HG03045 (cell line): ENCODE measurements around the gene GLYAT.
"Not testable (repeated sequence)": the region's sequence is repeated elsewhere in the genome, so short reads cannot be mapped to it uniquely, and the experiment has no call there.

Source experiments
- ATAC-seq: cut with Tn5 transposase; IDR thresholded peaks from one replicate; pipeline ENCODE4 v1.9.1; 2021; ENCODE audit warnings: mild to moderate bottlenecking, moderate library complexity; ENCODE audit not compliant: unreplicated experiment

GLYAT gene

GRCh38 chr11:58685973-58686722, 45.6 kb downstream of the GLYAT start:
- no peak for ATAC-seq

DNA sequence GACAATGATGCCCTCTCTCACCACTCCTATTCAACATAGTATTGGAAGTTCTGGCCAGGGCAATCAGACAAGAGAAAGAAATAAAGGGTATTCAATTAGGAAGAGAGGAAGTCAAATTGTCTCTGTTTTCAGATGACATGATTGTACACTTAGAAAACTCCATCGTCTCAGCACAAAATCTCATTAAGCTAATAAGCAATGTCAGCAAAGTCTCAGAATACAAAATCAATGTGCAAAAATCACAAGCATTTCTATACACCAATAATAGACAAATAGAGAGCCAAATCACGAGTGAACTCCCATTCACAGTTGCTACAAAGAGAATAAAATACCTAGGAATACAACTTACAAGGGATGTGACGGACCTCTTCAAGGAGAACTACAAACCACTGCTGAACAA, 49.1 kb downstream of the GLYAT start:
- ATAC-seq: not testable (repeated sequence)

DNA sequence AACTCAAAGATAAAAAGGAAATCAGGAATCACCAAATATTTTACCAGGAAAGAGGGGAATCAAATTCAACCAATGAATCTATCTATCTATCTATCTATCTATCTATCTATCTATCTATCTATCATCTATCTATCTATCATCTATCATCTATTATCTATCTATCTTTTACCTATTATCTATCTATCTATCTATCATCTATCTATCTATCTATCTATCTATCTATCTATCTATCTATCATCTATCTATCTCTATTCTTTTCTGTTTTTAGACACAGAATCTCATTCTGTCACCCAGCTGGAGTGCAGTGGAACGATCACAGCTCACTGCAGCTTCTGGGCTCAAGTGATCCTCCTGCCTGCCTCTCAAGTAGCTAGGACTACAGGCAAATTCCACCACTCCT, 54.2 kb downstream of the GLYAT start:
- not testable (repeated sequence) for ATAC-seq

- no peak for ATAC-seq
Observed at GRCh38 chr11:58676563-58677135, 55.1 kb downstream of the GLYAT start.

DNA sequence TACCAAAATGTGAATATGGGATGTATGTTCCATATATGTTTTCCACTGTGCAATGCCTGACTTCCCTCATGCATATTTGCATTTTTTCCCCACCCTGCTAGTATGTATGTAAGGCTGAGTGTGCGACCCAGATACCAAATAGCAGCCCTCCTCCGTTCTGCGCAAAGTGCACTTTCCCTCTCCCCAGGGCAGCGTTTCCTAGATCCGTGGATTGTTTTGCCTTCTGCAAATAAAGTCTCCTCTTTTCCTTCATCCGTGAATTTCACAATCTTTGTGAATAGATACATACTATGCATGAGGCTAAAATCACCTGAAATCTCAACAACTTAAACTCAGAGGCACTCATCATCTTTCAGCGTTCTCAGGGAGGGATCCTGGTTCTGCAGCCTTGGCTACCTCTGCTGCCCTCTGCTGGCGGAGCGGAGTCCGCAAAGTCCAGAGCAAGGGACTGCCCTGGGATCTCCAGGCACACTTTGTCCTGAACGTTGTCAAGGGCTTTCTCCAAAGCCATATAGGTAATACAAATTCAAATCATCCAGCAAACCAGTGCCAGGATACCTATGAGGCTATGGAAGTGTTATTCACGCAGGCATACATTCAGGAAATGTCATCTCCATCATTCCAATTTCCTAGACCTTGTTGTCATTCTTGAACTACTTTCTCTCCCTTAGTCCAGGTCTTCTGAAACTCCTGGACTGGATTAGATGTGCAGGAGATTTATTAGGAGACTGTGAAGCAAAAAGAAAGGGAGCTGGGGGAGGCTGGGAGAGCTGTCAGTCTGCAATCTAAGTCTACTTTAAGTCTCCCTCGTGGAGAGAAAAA, 56.2 kb downstream of the GLYAT start:
- peak; percentile 81 for ATAC-seq

DNA sequence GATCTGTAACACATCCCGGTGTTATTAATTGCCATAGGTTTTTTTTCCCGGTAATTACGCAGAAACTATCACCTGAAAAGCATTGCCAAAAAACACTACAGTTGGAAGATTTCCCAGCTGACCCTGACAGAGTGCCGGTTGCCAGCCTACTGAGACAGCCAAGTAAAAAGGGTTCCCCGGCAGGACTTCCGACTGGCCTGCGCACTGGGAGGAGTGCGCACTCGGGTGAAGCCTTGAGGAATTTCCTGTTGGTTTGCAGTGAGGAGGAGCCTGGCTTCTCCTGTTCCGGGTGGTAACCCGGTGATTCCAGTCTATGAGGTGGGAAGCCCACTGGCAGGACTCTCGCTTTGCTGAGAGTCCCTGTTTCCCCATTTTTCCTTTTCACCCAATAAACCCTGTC, 57.1 kb downstream of the GLYAT start:
- ATAC-seq: no peak

DNA sequence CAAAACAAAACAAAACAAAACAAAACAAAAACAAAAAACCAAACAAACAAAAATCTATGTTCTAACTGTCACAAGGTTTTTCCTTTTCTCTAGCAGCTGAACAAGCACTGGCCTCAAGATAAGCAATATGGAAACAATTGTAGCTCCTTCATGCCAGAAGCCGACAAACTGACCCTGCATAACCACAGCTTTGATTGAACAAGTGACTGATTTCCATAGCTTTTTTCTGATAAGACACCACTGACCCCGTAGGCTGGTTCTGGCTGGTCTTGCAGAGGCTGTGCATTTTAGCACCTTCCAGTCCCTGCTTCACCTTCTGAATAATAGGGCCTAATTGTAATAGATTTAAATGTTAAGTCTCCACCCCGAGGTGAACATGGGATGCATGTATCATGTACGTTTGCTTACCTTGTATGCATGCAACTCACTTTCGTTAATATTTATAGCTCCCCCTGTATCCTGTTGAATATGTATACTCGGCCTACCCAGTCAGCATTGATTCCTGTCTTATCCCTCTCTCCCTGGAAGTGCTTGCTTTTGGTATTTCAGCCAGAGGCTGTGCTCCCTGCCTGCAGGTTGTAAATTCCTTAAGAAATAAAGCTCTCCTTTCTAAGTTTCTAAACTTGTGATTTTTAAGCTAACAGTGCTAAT, 59.6 kb downstream of the GLYAT start:
- no peak for ATAC-seq

GRCh38 chr11:58659910-58660570, 71.7 kb downstream of the GLYAT start:
- ATAC-seq: no peak

- no peak for ATAC-seq
Observed at GRCh38 chr11:58659404-58659803, 72.3 kb downstream of the GLYAT start.
